Ectodermal cell (in vitro differentiated cells): Measurements from ENCODE around the gene THBS2.
"Not testable (repeated sequence)": the region's sequence is repeated elsewhere in the genome, so short reads cannot be mapped to it uniquely, and the experiment has no call there.

Source experiments
- H3K27ac ChIP-seq: 2 replicates; pipeline ENCODE4 v1.7.0; 2013; ENCODE audit warnings: mild to moderate bottlenecking, low read depth, low read length; ENCODE audit not compliant: insufficient read depth, poor library complexity, severe bottlenecking
- H3K27me3 ChIP-seq: 2 replicates; pipeline ENCODE4 v1.7.0; 2013; ENCODE audit warnings: mild to moderate bottlenecking, low read length; ENCODE audit not compliant: insufficient read depth, control insufficient read depth, poor library complexity, severe bottlenecking
- H3K36me3 ChIP-seq: one replicate; pipeline ENCODE4 v1.7.0; 2013; ENCODE audit warnings: low read length; ENCODE audit not compliant: control insufficient read depth, insufficient read depth
- H3K4me1 ChIP-seq: one replicate; pipeline ENCODE4 v1.7.0; 2013; ENCODE audit warnings: low read length; ENCODE audit not compliant: control insufficient read depth, insufficient read depth
- H3K4me3 ChIP-seq: 2 replicates; pipeline ENCODE4 v1.7.0; 2013; ENCODE audit warnings: low read depth, low read length, control low read depth; ENCODE audit not compliant: insufficient read depth
- H3K9me3 ChIP-seq: 2 replicates; pipeline ENCODE4 v1.7.0; 2013; ENCODE audit warnings: mild to moderate bottlenecking, low read length, moderate library complexity; ENCODE audit not compliant: control insufficient read depth
- WGBS, 2 experiments: methylation state at CpG; one replicate each; pipeline ENCODE4 v1.1.7; 2013; ENCODE audit warnings: missing lambda C conversion rate in 2 of 2; 5-methylcytosine and 5-hydroxymethylcytosine counted together

The THBS2 gene

DNA sequence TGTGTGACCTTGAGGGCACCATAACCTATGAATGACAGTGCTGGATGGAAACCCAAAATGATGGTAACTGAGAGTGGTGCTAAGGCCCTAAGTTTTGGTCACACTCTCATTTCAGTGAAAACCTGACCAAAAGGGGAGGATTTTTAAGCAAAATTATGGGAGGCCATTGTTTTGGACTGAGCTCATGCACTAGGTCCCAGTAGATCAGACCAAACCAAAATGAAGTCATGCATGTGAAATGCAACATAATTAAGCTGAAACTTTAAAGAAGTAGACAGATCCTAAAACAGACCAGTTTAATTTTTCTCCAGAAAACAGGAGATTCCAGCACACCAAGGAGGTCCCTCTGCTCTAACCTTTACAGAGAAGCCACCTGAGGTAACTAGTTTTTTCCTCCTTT lies 24.0 kb upstream of the THBS2 start:
- Histone ChIP-seq H3K27me3 (no peaks in the 10 kb centered on the region), H3K9me3 (no peaks in the 10 kb centered on the region), H3K4me3 (no peak overlapping the region), H3K36me3 (no peaks in the 10 kb centered on the region), H3K27ac (no peak overlapping the region), H3K4me1 (no peaks in the 10 kb centered on the region)

DNA sequence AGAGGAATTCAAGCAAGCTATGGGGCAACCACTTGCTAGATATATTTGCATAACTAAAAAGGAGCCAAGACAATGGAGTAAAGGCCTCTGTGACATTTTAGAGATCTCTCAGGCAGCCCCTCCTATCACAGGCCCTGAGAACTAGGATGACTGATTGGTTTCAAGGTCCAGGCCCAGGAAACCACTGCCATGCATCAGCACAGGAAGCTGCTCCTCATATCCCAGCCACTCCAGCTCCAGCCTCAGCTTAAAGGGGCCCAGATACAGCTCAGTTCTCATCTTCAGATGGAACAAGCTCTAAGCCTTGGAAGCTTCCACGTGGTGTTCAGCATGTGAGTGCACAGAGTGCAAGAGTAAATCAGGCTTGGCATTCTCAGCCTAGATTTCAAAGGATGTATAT lies 21.1 kb upstream of the THBS2 start:
- 81 to 86% methylated on average over 1 of the region's 1 CpG for WGBS, 2 experiments

DNA sequence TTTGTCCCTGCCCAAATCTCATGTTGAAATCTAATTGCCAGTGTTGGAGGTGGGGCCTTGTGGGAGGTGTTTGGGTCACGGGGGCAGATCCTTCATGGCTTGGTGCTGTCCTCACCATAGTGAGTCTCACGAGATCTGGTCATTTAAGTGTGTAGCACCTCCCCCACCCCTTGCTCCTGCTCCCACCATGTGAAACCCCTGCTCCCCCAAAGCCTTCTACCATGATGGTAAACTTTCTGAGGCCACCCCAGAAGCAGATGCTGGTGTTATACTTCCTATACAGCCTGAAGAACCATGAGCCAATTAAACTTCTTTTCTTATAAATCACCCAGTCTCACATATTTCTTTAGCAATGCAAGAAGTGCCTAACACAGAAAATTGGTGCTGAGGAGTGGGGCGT lies 19.9 kb upstream of the THBS2 start:
- Histone ChIP-seq H3K27me3 (no peaks in the 10 kb centered on the region), H3K4me3 (no peak overlapping the region), H3K9me3 (no peaks in the 10 kb centered on the region), H3K27ac (no peak overlapping the region), H3K36me3 (no peaks in the 10 kb centered on the region), H3K4me1 (peaks cover 14% of the 10 kb centered on the region)
- WGBS, 2 experiments = 89 to 91% methylated on average over 3 of the region's 3 CpGs

More for the DNA sequence above, 21.1 kb upstream of the THBS2 start:
- Histone ChIP-seq H3K4me3 (no peak overlapping the region), H3K9me3 (no peaks in the 10 kb centered on the region), H3K27ac (no peak overlapping the region), H3K36me3 (no peaks in the 10 kb centered on the region), H3K4me1 (peaks cover 11% of the 10 kb centered on the region), H3K27me3 (no peaks in the 10 kb centered on the region)

GRCh38 chr6:169271877-169272216 lies 18.2 kb upstream of the THBS2 start:
- no peak overlapping the region for H3K4me3 ChIP-seq
- peaks cover 14% of the 10 kb centered on the region for H3K4me1 ChIP-seq
- H3K36me3 ChIP-seq = no peaks in the 10 kb centered on the region
- WGBS, 2 experiments = no CpG with 5 or more reads among the region's 1 CpG
- no peaks in the 10 kb centered on the region for H3K27me3 ChIP-seq
- no peak overlapping the region for H3K27ac ChIP-seq
- H3K9me3 ChIP-seq = no peaks in the 10 kb centered on the region

DNA sequence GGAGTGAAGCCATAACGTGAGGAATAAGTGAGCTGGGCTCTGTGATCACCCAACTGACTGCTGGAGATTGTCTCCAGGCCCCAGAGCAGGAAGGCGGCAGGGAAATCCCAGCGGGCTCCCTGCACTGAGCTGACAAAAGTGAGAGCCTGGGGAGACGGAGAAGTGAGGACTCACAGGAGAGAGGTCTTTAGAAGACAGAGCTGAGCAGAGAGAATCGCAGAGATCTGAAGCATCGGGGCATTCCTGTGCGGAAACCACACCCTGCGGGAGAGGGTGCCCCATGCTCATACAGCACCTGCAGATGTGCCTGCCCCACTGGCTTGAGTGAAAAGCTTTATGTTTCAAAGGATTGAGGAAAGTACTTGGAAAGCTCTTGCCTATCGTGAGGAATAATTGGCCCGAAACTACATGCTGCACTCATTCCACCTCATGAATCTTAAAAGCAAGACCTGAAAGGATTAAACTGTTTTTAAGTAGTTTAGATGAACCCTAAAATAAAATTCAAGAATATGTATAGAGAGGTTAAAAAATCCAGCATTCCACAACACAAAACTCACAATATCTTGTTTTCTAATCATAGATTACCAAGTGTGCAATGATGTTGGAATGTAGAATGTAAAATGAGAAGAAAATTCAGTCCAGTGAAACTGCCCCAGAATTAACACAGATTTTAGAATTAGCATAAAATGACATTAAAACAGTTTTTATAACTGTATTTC lies 17.7 kb upstream of the THBS2 start:
- H3K27me3 ChIP-seq = no peaks in the 10 kb centered on the region
- WGBS, 2 experiments = 7 to 19% methylated on average over 9 to 10 of the region's 10 CpGs
- H3K4me3 ChIP-seq = no peak overlapping the region
- no peak overlapping the region for H3K27ac ChIP-seq
- peaks cover 14% of the 10 kb centered on the region for H3K4me1 ChIP-seq
- H3K9me3 ChIP-seq = no peaks in the 10 kb centered on the region
- H3K36me3 ChIP-seq = no peaks in the 10 kb centered on the region

DNA sequence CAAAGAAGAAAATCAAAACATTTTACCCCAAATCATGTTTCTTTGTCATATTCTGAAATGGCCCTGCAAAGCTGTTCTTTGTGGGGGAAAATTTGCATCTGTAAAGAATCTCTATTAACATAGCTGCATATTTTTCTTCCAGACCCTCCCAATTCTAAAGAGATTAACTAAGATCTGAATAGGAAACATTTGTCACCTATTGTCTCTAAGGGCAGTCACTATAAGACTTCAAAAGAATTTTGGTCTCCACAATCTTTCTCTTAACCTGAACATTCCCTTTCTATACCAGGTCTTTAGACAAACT lies 16.4 kb upstream of the THBS2 start:
- H3K27me3 ChIP-seq, H3K9me3 ChIP-seq, H3K4me3 ChIP-seq, H3K36me3 ChIP-seq, H3K27ac ChIP-seq: not testable (repeated sequence)
- H3K4me1 ChIP-seq = peaks cover 14% of the 10 kb centered on the region

- no peaks in the 10 kb centered on the region for H3K9me3 ChIP-seq
- H3K27me3 ChIP-seq = no peaks in the 10 kb centered on the region
- 92 to 93% methylated on average over 8 to 9 of the region's 9 CpGs for WGBS, 2 experiments
- H3K4me1 ChIP-seq = peaks cover 14% of the 10 kb centered on the region
- H3K36me3 ChIP-seq = no peaks in the 10 kb centered on the region
- no peak overlapping the region for H3K4me3 ChIP-seq
- H3K27ac ChIP-seq = no peak overlapping the region
Observed at GRCh38 chr6:169269180-169270076, 15.8 kb upstream of the THBS2 start.

DNA sequence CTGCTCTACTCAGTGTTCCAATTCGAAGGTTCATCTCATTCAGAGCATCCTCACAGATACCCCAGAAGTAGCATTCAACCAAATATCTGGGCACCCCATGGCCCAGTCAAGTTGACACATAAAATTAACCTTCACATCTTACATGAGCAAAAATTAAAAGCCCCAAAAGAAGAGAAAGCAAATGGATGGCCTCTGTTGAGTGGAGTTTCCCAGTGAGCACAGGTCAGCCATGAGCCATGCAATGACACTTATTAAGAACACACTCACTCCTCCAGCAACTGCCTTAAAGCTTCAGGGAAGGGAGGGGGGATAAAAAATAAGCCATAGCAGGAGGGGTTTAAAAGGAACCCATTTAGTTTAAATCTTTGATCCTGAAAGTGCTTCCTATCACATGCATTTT lies 14.6 kb upstream of the THBS2 start:
- H3K4me1 ChIP-seq = peaks cover 18% of the 10 kb centered on the region
- no peaks in the 10 kb centered on the region for H3K27me3 ChIP-seq
- 88 to 94% methylated on average over 1 of the region's 1 CpG for WGBS, 2 experiments
- no peaks in the 10 kb centered on the region for H3K9me3 ChIP-seq
- H3K4me3 ChIP-seq = no peak overlapping the region
- no peaks in the 10 kb centered on the region for H3K36me3 ChIP-seq
- no peak overlapping the region for H3K27ac ChIP-seq

DNA sequence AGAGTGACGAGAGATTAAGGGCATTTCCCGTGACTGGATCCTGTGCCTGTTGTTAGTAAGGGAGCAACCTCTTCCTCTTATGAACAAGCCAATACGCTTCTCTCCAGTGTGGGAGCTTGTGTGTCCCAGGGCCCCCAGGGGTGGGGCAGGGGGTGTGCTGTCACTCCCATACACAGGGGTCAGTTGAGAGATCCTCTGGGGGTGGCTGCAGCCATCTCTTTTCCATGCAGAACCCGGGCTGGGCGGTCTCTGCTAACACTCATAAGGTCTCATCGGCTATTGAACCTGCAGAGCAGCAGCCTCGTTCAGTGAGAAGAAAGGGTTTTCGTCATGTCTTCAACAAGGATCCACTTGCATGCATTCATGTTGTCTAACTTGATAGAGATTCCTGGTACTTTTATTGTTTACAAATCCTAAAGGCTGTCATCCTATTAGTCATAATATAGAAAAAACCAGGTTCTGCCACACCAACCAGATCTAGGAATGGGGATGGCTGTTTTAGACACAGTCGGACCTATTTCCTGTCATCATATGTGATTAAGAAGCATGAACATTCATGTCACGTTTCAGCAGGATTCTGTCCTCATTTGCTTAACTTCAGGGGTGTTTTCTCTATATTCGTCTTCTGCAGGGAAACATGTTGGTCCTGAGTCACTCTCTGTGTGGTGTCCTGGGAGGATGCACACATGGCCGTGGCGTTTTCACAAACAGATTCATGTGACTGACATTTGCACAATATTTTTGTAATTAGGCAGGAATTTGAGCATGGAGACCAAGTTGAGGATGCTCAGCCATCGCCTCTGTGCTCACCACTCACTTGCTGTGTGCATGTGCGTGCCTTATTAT lies 13.3 kb upstream of the THBS2 start:
- H3K36me3 ChIP-seq = no peaks in the 10 kb centered on the region
- H3K27ac ChIP-seq = no peak overlapping the region
- no peak overlapping the region for H3K4me3 ChIP-seq
- H3K27me3 ChIP-seq = no peaks in the 10 kb centered on the region
- H3K4me1 ChIP-seq = peaks cover 18% of the 10 kb centered on the region
- 94 to 95% methylated on average over 15 of the region's 15 CpGs for WGBS, 2 experiments
- no peaks in the 10 kb centered on the region for H3K9me3 ChIP-seq

- Histone ChIP-seq H3K4me1 (peaks cover 15% of the 10 kb centered on the region), H3K27me3 (no peaks in the 10 kb centered on the region), H3K9me3 (no peaks in the 10 kb centered on the region), H3K27ac (no peak overlapping the region), H3K36me3 (no peaks in the 10 kb centered on the region), H3K4me3 (no peak overlapping the region)
- 94% methylated on average over 5 of the region's 5 CpGs for WGBS, 2 experiments
Observed at GRCh38 chr6:169266261-169266660, 12.6 kb upstream of the THBS2 start.
